NCI-H345 treated with DMSO at 0.1 percent for 48 hours (cell line): ENCODE results near the gene PTGES3.
A peak's percentile ranks its signal among the peaks of the same experiment; 100 is the strongest.
"Not testable (repeated sequence)": the region's sequence is repeated elsewhere in the genome, so short reads cannot be mapped to it uniquely, and the experiment has no call there.

Source experiments
- DNase-seq: peaks from one replicate; lab custom pipeline; 2025; ENCODE audit not compliant: unreplicated experiment; lab: John Stamatoyannopoulos, UW

The PTGES3 gene

DNA sequence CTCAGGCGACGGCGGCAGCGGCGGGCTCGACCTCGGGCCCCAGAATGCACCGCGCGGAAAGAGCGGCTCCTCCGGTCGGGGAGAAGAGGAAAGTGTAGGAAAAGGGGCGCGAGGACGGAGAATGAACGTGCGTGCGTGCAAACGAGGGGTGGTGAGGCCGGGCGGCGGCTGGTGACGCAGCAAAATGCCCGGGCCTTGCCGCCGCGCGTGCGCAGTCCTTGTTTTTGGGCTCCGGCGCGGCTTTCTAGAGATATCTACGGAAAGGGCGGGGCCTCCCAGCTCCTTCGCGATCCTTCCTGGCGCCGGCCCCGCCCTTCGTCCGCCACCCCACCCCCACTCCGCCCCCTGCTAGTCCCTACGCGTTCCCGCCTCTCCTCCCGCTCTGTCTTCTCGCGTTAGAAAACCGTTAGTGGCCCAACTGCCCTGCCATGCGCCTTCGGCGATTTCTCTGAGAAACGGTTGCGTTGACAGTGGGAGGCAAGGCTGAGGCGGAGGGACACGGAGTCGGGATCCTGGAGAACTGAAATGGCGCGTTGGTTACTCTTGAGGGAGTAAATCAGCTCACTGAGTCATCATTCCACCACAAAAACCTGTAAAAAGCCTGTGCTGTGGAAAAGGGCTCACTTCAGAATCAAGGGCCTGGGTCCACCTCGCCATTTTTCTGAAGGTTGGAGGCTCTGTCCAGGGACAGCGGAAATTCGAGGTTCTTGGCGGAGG, at the start of gene PTGES3:
TSS of gene PTGES3 (minus strand) at position 156 of the 717 bp plus-strand sequence. CDS start 285 bp downstream, outside the sequence.
- DNase-seq: peak; percentile 97

GRCh38 chr12:56728139-56728861, 40.2 kb upstream of the PTGES3 start:
- no peak for DNase-seq

- DNase-seq: not testable (repeated sequence)
These were observed 38.2 kb upstream of the PTGES3 start for GRCh38 chr12:56726196-56726675.

- no peak for DNase-seq
These were observed 37.6 kb upstream of the PTGES3 start for GRCh38 chr12:56725723-56726102.

- DNase-seq: peak; percentile 96
These were observed 37.1 kb upstream of the PTGES3 start, which contains the start of gene NACA for GRCh38 chr12:56724972-56725722. Gene NACA, minus strand, starts transcription at chr12:56725299. Its CDS starts 778 bp downstream, at chr12:56724521.

- DNase-seq: no peak
These were observed 36.6 kb upstream of the PTGES3 start for GRCh38 chr12:56724701-56724971.

DNA sequence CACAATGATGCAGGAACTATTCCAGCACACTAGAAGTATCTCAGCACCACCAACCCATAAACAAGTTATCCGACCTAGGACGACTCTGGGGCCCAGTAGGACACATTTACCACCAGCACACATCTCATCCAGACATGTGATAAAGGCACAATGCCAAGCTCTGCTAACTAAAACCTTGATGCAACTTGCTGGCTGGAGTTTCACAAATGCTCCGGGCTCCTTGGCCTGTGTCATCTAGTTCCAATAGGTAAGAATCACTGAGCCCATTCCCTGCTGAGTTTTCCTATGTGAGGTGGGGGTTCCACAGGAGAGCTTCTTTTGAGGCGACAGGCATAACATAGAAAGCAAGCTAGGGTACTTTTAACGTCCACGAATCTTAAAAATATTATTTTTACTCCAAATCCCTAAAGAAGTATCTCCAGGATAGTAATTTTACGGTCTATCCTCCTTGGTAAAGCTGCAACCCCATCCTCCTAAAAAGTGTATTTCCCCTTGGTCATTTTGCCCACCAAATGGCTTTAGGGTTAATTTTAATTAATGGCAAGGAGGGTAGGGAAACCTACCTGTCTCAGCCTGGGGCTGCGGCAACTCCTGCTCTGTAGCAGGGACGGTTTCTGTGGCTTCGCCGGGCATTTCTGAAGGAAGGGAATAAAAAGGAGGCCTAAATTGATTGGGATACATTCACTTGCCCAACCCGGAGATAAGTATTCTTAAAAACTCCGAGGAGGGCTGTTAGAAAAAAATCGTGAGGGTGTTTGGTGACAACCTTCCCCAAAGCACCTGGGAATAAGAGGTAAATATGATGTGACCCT, 36.0 kb upstream of the PTGES3 start:
- DNase-seq: no peak

GRCh38 chr12:56723352-56723751, 35.3 kb upstream of the PTGES3 start:
- DNase-seq: no peak

DNA sequence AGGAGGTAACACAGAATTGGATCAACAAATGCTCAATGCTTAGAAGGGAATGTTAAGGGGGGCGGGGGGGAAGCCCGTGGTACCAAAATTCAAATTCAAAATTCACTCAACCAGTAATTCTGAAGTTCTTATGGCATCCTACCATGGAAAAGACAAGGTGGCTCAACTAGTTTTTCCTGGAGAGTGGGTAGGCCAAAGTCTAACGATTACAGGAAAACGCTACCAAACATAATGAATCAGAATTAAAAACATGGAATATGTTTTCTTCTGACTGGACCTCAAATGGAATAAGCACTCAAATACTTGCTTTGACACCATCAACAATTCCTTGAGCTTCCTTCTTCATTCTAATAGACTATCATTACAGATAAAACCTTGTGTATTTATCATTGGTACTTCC, 34.7 kb upstream of the PTGES3 start:
- DNase-seq: no peak

GRCh38 chr12:56721721-56722120, 33.6 kb upstream of the PTGES3 start:
- DNase-seq: no peak

- no peak for DNase-seq
These were observed 33.1 kb upstream of the PTGES3 start for GRCh38 chr12:56721216-56721615.

- no peak for DNase-seq
These were observed 32.7 kb upstream of the PTGES3 start for GRCh38 chr12:56720731-56721151.

DNA sequence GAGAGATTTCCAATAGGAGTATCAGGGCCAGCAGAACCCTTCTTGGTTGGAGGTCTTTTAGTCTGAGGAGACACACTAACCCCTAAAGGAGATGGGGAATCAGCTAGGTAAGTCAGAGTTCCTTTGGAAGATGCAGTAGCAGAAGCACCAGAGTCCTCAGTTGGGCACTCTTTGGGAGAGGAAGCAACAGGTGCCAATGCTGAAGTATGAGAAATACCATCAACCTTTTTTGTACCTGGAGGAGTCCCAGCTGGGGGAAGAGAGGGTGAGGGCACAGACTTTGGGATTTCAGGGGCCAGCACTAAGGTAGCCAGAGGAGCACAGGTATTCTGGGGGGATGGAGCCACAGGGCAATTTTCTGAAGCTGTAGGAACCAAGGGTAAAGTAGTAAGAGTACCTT, 31.0 kb upstream of the PTGES3 start:
- DNase-seq: no peak

- DNase-seq: no peak
These were observed 30.6 kb upstream of the PTGES3 start for GRCh38 chr12:56718636-56719035.

GRCh38 chr12:56718149-56718548, 30.1 kb upstream of the PTGES3 start:
- DNase-seq: no peak

GRCh38 chr12:56716933-56717880, 29.1 kb upstream of the PTGES3 start:
- no peak for DNase-seq

DNA sequence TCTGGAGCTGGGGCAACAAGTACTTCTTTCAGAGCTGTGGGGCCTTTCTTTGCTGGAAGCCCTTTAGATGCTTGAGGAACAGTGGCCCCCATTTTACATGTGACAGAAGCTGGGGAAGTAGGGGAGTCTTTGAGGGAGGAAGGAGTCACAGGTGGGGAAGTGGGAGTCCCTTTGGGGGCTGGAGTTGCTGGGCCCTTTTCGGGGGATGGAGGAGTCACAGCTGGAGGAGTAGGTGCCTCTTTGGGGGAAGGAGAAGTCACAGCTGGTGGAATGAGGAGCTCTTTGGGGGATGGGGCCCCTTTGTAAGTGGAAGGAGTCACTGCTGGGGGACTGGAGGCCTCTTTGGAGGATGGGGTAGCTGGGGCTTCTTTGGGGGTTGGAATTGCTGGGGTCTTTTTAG, 28.4 kb upstream of the PTGES3 start:
- DNase-seq: no peak

DNA sequence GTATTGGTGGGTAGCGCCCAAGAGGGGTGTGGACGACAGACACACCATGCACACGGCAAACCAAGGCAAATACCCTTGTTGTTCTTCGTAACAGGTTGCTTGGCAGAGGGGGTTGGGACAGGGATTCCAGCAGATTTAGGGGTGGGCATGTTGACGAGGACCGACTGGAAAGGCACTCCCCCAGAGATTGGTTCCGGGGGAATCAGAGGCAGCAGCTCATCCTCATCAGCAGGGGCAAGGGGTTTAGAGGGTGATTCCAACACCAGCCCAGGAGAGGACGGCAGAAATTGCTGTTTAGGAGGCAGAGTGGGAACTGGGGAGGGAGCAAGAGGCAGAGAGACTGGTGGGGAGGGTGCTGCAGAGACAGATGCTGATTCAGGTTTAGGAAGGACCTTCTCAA, 27.7 kb upstream of the PTGES3 start:
- DNase-seq: no peak

GRCh38 chr12:56714431-56714929, 26.4 kb upstream of the PTGES3 start:
- DNase-seq: no peak

DNA sequence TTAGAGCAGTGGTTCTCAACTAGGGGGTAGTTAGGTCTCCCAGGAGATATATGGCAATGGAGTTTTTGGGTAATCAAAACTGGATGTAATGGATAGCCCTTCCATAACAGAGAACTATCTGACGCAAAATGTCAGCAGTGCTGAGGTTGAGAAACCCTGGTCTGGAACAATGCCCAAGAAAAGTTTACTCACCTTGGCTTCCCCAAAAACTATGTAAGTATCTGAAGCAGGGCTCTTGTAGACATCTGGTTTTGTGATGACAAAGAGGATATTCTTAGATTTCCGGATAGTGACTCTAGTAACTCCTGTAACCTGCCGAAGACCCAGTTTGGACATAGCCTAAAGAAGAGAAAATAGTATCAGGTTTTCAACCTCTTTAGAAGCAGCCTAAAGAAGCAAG, 25.3 kb upstream of the PTGES3 start:
- no peak for DNase-seq
